Upper lobe of left lung (tissue), 4 donors: ENCODE results near the gene HES2.

Experiments used
- CTCF ChIP-seq, 6 experiments: fragments of 450-650 bp in 4 of 6; fragments of 200-600 bp in 2 of 6; sonication (generic) in 2 of 6; IDR thresholded peaks; one replicate each; pipeline ENCODE4 v1.5.1; 2016 to 2019; ENCODE audit warnings: antibody characterized with exemption in 6 of 6
- POLR2AphosphoS5 ChIP-seq, 2 donors: sonication (generic); formaldehyde crosslinking; IDR thresholded peaks; one replicate each; pipeline ENCODE4 v1.5.1; 2017; ENCODE audit warnings: antibody characterized with exemption in 2 of 2

GRCh38 chr1:6447818-6448748 lies 28.4 kb upstream of the HES2 start:
- TF ChIP-seq CTCF (IDR thresholded peaks at IDR 0.05) (no peak), POLR2AphosphoS5 (IDR thresholded peaks at IDR 0.05) (no peak)
